Neural cell (in vitro differentiated cells): ENCODE results near the gene ALOX12B. TPM values are rescaled to one million over a fixed set of nuclear protein-coding genes. Genes with fewer than 3 reads are reported as not detected.

Experiments
- H2AFZ ChIP-seq: fragments of 200-600, 300-800 bp; sonication (generic), shearing (Covaris generic); 2 replicates; pipeline ENCODE4 v1.6.0; 2014; ENCODE audit warnings: low read depth, mild to moderate bottlenecking, antibody characterized with exemption, low read length, moderate library complexity
- H3F3A ChIP-seq: fragments of 200-600 bp; shearing (Covaris generic); 2 replicates; pipeline ENCODE4 v1.6.1; 2016; ENCODE audit warnings: mild to moderate bottlenecking, moderate library complexity, mixed read lengths, antibody characterized with exemption, low read length; ENCODE audit not compliant: insufficient read depth, poor library complexity, severe bottlenecking
- H3K27ac ChIP-seq: fragments of 200-600, 300-800 bp; sonication (generic), shearing (Covaris generic); 2 replicates; pipeline ENCODE4 v1.5.1; 2014; ENCODE audit warnings: mild to moderate bottlenecking, low read length, moderate library complexity
- H3K27me3 ChIP-seq: fragments of 300-800, 200-600 bp; sonication (generic), shearing (Covaris generic); 2 replicates; pipeline ENCODE4 v1.6.0; 2014; ENCODE audit warnings: mild to moderate bottlenecking, low read depth, low read length, moderate library complexity; ENCODE audit not compliant: insufficient read depth
- H3K36me3 ChIP-seq: fragments of 300-800, 200-600 bp; sonication (generic), shearing (Covaris generic); 2 replicates; pipeline ENCODE4 v1.5.1; 2014; ENCODE audit warnings: mild to moderate bottlenecking, antibody characterized with exemption, low read length, moderate library complexity; ENCODE audit not compliant: insufficient read depth
- H3K4me2 ChIP-seq: fragments of 300-800, 200-600 bp; sonication (generic), shearing (Covaris generic); 2 replicates; pipeline ENCODE4 v1.6.0; 2014; ENCODE audit warnings: mild to moderate bottlenecking, low read length
- H3K4me3 ChIP-seq: fragments of 300-800, 200-600 bp; sonication (generic), shearing (Covaris generic); 2 replicates; pipeline ENCODE4 v1.5.1; 2014; ENCODE audit warnings: mild to moderate bottlenecking, low read length, moderate library complexity
- H3K79me2 ChIP-seq: fragments of 200-600 bp; shearing (Covaris generic); replicated peaks from 2 replicates; pipeline ENCODE4 v1.6.0; 2014; ENCODE audit warnings: mild to moderate bottlenecking, low read length, moderate library complexity; ENCODE audit not compliant: insufficient read depth
- H3K9ac ChIP-seq: fragments of 300-800, 200-600 bp; sonication (generic), shearing (Covaris generic); 2 replicates; pipeline ENCODE4 v1.6.1; 2016; ENCODE audit warnings: mild to moderate bottlenecking, low read length, mixed read lengths
- H3K9me2 ChIP-seq: fragments of 200-600 bp; shearing (Covaris generic); 2 replicates; pipeline ENCODE4 v1.6.1; 2016; ENCODE audit warnings: mild to moderate bottlenecking, low read length, mixed read lengths; ENCODE audit not compliant: insufficient read depth
- H3K9me3 ChIP-seq: fragments of 200-600, 300-800 bp; sonication (generic), shearing (Covaris generic); 2 replicates; pipeline ENCODE4 v1.6.1; 2016; ENCODE audit warnings: mild to moderate bottlenecking, mixed run types, low read length, moderate library complexity, mixed read lengths
- H4K20me1 ChIP-seq: fragments of 200-600 bp; shearing (Covaris generic); 2 replicates; pipeline ENCODE4 v1.6.1; 2016; ENCODE audit warnings: mild to moderate bottlenecking, mixed run types; ENCODE audit not compliant: insufficient read depth
- EP300 ChIP-seq: fragments of 450-650 bp; conservative IDR thresholded peaks from 2 replicates; pipeline ENCODE4 v1.6.1; 2014; ENCODE audit warnings: antibody characterized with exemption, mild to moderate bottlenecking, moderate library complexity; ENCODE audit not compliant: poor library complexity, severe bottlenecking
- EZH2 ChIP-seq: fragments of 200-600, 300-800 bp; shearing (Covaris generic), sonication (generic); IDR thresholded peaks from 2 replicates; pipeline ENCODE4 v1.6.1; 2014; ENCODE audit warnings: antibody characterized with exemption, low read length, borderline replicate concordance, mild to moderate bottlenecking; ENCODE audit not compliant: insufficient read depth, poor library complexity, severe bottlenecking
- MXI1 ChIP-seq: fragments of 450-650 bp; conservative IDR thresholded peaks from 2 replicates; pipeline ENCODE4 v1.6.1; 2014; ENCODE audit warnings: antibody characterized with exemption, mild to moderate bottlenecking; ENCODE audit not compliant: poor library complexity, severe bottlenecking
- POLR2AphosphoS5 ChIP-seq: IDR thresholded peaks from 2 replicates; pipeline ENCODE4 v1.6.1; 2012
- RAD21 ChIP-seq: fragments of 450-650 bp; conservative IDR thresholded peaks from 2 replicates; pipeline ENCODE4 v1.6.1; 2014; ENCODE audit warnings: antibody characterized with exemption, mild to moderate bottlenecking, moderate library complexity
- SMC3 ChIP-seq: fragments of 450-650 bp; conservative IDR thresholded peaks from 2 replicates; pipeline ENCODE4 v1.6.1; 2014; ENCODE audit warnings: antibody characterized with exemption, mild to moderate bottlenecking, moderate library complexity; ENCODE audit not compliant: poor library complexity
- TAF1 ChIP-seq: IDR thresholded peaks from 2 replicates; pipeline ENCODE4 v1.6.1; 2012; ENCODE audit warnings: low read depth
- polyA plus RNA-seq: library from polyadenylated mRNA; depleted of rRNA; stranded (reverse); fragments of >200 nt; gene quantifications from 2 replicates; pipeline ENCODE4 v1.2.3, GENCODE V29; 2014
- TF ChIP-seq, protein P1 (sequence below): fragments of 450-650 bp; IDR thresholded peaks from 2 replicates; pipeline ENCODE4 v1.5.1; 2014; ENCODE audit warnings: antibody characterized with exemption, mild to moderate bottlenecking, moderate library complexity; ENCODE audit not compliant: poor library complexity, severe bottlenecking
- TF ChIP-seq, protein P2 (sequence below): IDR thresholded peaks from 2 replicates; pipeline ENCODE4 v1.6.1; 2012; ENCODE audit warnings: borderline replicate concordance

Gene ALOX12B
- polyA plus RNA-seq, 1 donor from 2014 or later, result 0.31 TPM

DNA sequence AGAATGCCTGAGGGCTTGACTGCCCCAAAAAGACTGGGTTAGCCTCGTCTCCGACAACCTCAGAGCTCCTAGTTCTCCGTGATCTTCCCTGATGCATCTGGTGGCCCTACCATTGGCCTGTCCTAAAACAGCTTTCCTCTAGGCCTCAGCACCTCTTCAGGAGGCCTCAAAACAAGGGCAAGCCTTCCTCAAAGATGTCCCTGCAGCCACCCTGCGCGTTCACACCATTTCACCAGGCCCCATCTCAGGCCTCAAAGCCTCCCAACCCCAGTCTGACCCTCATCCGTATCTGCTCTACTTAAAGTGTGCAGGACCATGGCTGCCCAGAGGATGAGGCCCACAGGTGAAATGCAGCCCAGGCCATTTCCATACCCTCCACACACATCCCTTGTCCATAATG, 23.4 kb upstream of the ALOX12B start:
- H3K79me2 ChIP-seq, result no peaks in the 10 kb centered on the region
- H3K9me2 ChIP-seq, result no peaks in the 10 kb centered on the region
- H3K27ac ChIP-seq, result no peak overlapping the region
- no peaks in the 10 kb centered on the region for H4K20me1 ChIP-seq
- TF ChIP-seq EP300 (no peak), RAD21 (no peak), SMC3 (no peak), POLR2AphosphoS5 (no peak), TAF1 (no peak), MXI1 (no peak), EZH2 (no peak)
- TF ChIP-seq, protein P1, sequence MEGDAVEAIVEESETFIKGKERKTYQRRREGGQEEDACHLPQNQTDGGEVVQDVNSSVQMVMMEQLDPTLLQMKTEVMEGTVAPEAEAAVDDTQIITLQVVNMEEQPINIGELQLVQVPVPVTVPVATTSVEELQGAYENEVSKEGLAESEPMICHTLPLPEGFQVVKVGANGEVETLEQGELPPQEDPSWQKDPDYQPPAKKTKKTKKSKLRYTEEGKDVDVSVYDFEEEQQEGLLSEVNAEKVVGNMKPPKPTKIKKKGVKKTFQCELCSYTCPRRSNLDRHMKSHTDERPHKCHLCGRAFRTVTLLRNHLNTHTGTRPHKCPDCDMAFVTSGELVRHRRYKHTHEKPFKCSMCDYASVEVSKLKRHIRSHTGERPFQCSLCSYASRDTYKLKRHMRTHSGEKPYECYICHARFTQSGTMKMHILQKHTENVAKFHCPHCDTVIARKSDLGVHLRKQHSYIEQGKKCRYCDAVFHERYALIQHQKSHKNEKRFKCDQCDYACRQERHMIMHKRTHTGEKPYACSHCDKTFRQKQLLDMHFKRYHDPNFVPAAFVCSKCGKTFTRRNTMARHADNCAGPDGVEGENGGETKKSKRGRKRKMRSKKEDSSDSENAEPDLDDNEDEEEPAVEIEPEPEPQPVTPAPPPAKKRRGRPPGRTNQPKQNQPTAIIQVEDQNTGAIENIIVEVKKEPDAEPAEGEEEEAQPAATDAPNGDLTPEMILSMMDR, result no peak
- TF ChIP-seq, protein P2, sequence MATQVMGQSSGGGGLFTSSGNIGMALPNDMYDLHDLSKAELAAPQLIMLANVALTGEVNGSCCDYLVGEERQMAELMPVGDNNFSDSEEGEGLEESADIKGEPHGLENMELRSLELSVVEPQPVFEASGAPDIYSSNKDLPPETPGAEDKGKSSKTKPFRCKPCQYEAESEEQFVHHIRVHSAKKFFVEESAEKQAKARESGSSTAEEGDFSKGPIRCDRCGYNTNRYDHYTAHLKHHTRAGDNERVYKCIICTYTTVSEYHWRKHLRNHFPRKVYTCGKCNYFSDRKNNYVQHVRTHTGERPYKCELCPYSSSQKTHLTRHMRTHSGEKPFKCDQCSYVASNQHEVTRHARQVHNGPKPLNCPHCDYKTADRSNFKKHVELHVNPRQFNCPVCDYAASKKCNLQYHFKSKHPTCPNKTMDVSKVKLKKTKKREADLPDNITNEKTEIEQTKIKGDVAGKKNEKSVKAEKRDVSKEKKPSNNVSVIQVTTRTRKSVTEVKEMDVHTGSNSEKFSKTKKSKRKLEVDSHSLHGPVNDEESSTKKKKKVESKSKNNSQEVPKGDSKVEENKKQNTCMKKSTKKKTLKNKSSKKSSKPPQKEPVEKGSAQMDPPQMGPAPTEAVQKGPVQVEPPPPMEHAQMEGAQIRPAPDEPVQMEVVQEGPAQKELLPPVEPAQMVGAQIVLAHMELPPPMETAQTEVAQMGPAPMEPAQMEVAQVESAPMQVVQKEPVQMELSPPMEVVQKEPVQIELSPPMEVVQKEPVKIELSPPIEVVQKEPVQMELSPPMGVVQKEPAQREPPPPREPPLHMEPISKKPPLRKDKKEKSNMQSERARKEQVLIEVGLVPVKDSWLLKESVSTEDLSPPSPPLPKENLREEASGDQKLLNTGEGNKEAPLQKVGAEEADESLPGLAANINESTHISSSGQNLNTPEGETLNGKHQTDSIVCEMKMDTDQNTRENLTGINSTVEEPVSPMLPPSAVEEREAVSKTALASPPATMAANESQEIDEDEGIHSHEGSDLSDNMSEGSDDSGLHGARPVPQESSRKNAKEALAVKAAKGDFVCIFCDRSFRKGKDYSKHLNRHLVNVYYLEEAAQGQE, result no peak
- H3K4me2 ChIP-seq, result no peak overlapping the region
- H3K27me3 ChIP-seq, result peaks cover 70% of the 10 kb centered on the region
- H3K9me3 ChIP-seq, result no peaks in the 10 kb centered on the region
- H3K36me3 ChIP-seq, result no peaks in the 10 kb centered on the region
- no peak overlapping the region for H3K4me3 ChIP-seq
- no peaks in the 10 kb centered on the region for H3F3A ChIP-seq
- H3K9ac ChIP-seq, result no peak overlapping the region
- H2AFZ ChIP-seq, result no peak overlapping the region

DNA sequence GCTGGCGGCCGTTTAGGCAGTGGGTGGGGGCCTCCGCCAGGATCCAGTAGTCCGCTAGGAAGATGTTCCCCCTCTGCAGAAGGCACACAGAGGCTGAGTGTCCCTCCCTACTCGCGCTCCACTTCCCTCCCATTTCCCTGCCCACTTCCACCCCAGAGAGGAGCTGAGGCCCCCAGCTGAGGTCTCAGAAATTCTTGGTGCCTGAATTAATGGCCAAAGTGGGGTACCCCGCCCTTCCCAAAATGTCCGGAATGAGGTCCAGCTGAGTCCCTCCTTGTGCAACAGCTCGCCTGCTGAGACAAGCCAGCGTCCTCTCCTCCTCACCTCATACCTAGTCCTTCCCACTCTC, 22.9 kb upstream of the ALOX12B start:
- Histone ChIP-seq H3K9me3 (no peaks in the 10 kb centered on the region), H3K36me3 (no peaks in the 10 kb centered on the region), H4K20me1 (no peaks in the 10 kb centered on the region), H3K4me2 (no peak overlapping the region), H3K4me3 (peak overlapping the region; percentile 56), H2AFZ (no peak overlapping the region), H3K79me2 (no peaks in the 10 kb centered on the region), H3F3A (no peaks in the 10 kb centered on the region), H3K9me2 (no peaks in the 10 kb centered on the region), H3K9ac (no peak overlapping the region), H3K27ac (no peak overlapping the region), H3K27me3 (peaks cover 65% of the 10 kb centered on the region)
- TF ChIP-seq, protein P2, result no peak
- TF ChIP-seq TAF1 (no peak), SMC3 (no peak), RAD21 (no peak), POLR2AphosphoS5 (no peak), MXI1 (no peak), EZH2 (no peak), EP300 (no peak)
- TF ChIP-seq, protein P1, result no peak
